Measurements from ENCODE around the gene TMEM108. TPM values are rescaled to one million over a fixed set of nuclear protein-coding genes. Genes with fewer than 3 reads are reported as not detected.

Gene TMEM108
- total and polyA plus RNA-seq, 10 of the 15 experiments (the other 5 are each of a cell fraction or from before 2014, with no cell fraction given), result 0.02 to 0.58 (median 0.12) TPM; not detected in 5

DNA sequence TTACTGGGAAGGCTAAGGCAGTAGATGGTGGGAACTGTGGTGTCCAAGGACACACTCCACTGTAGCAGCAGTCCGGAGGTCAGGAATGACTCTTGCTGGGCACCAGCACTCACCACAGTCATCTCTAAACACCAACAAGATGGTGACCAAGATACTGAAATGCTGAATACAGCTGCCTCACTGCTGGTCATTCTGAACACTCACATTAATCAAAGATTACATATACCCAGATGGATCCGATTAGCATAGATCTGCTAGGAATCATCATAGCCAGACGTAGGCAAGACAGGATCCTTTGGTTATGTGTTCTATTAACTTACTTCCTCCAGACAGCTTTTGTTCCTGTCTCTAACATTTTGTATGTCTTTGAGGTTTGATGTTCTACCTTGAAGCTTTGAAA, 226.7 kb downstream of the TMEM108 start:
- no peaks in the 10 kb centered on the region for H3K9me3 ChIP-seq (replicated peaks; ENCODE audit: control insufficient read depth, insufficient read depth, low read length)
- no peak for DNase-seq (ENCODE audit: low read depth, low spot score)
- no peak overlapping the region for H3K9ac ChIP-seq (ENCODE audit: control insufficient read depth, insufficient read depth, low read length)
- H4K20me1 ChIP-seq (ENCODE audit: control insufficient read depth, insufficient read depth), result no peaks in the 10 kb centered on the region
- H3K36me3 ChIP-seq (ENCODE audit: control insufficient read depth in 2 of 2, insufficient read depth in 2 of 2, low read length in 1 of 2), result no peaks in the 10 kb centered on the region
- ChIA-PET CTCF (no interaction called here), SMC1A (ENCODE audit: uncharacterized antibody, unreplicated experiment) (no interaction called here), POLR2A (no interaction called here), RAD21 (ENCODE audit: unreplicated experiment) (no interaction called here)
- H2AFZ ChIP-seq (ENCODE audit: control insufficient read depth, low read depth, low read length), result no peak overlapping the region
- in situ Hi-C loops (cut with MboI), result no loop called here
- no peaks in the 10 kb centered on the region for H3K79me2 ChIP-seq (ENCODE audit: control insufficient read depth, insufficient read depth, low read length)
- no peak for ATAC-seq
- H3K4me1 ChIP-seq (ENCODE audit: control insufficient read depth, insufficient read depth, low read length), result no peaks in the 10 kb centered on the region
- 14% methylated on average over 3 of the region's 3 CpGs for WGBS (ENCODE audit: insufficient coverage, insufficient replicate concordance, low lambda C conversion rate, missing lambda C conversion rate)
- BruUV-seq (replicated peaks), result no TSS peak
- H3K4me3 ChIP-seq, result no peak overlapping the region
- no peak overlapping the region for H3K27ac ChIP-seq (ENCODE audit: control insufficient read depth, insufficient read depth)
- FAIRE-seq, result no peak
- peaks cover 0 to 3% of the 10 kb centered on the region in 2 experiments; a peak in 2 of 4 replicates for H3K27me3 ChIP-seq (replicated peaks in 1 of 2; ENCODE audit: control insufficient read depth in 2 of 2, insufficient read depth in 2 of 2, low read length in 1 of 2)
- intact Hi-C loops (cut with micrococcal nuclease; ENCODE audit: unreplicated experiment), result no loop called here
- no peak overlapping the region for H3K4me2 ChIP-seq (ENCODE audit: control insufficient read depth, insufficient read depth)
- TF ChIP-seq SIN3A (IDR thresholded peaks at IDR 0.05; ENCODE audit: low read depth, low read length), result no peak
- no peak for TF ChIP-seq EED (IDR thresholded peaks at IDR 0.05; ENCODE audit: low read depth)
- no peak for TF ChIP-seq BRCA1 (IDR thresholded peaks at IDR 0.05; ENCODE audit: low read depth, low read length)
- no peak for TF ChIP-seq CBX5 (IDR thresholded peaks at IDR 0.05; ENCODE audit: low read depth)
- TF ChIP-seq YBX1 (IDR thresholded peaks at IDR 0.05), result no peak
- no peak for TF ChIP-seq KDM1A (IDR thresholded peaks at IDR 0.05; ENCODE audit: borderline replicate concordance)
- TF ChIP-seq, protein P1, sequence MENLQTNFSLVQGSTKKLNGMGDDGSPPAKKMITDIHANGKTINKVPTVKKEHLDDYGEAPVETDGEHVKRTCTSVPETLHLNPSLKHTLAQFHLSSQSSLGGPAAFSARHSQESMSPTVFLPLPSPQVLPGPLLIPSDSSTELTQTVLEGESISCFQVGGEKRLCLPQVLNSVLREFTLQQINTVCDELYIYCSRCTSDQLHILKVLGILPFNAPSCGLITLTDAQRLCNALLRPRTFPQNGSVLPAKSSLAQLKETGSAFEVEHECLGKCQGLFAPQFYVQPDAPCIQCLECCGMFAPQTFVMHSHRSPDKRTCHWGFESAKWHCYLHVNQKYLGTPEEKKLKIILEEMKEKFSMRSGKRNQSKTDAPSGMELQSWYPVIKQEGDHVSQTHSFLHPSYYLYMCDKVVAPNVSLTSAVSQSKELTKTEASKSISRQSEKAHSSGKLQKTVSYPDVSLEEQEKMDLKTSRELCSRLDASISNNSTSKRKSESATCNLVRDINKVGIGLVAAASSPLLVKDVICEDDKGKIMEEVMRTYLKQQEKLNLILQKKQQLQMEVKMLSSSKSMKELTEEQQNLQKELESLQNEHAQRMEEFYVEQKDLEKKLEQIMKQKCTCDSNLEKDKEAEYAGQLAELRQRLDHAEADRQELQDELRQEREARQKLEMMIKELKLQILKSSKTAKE (IDR thresholded peaks at IDR 0.05; ENCODE audit: low read depth, poor library complexity, severe bottlenecking), result no peak
- TF ChIP-seq KAT2A (conservative IDR thresholded peaks at IDR 0.05; ENCODE audit: control insufficient read depth, low read depth, low read length), result no peak
- no peak for TF ChIP-seq NFYB (IDR thresholded peaks at IDR 0.05; ENCODE audit: insufficient read depth, low read depth, low read length)
- TF ChIP-seq, protein P2, sequence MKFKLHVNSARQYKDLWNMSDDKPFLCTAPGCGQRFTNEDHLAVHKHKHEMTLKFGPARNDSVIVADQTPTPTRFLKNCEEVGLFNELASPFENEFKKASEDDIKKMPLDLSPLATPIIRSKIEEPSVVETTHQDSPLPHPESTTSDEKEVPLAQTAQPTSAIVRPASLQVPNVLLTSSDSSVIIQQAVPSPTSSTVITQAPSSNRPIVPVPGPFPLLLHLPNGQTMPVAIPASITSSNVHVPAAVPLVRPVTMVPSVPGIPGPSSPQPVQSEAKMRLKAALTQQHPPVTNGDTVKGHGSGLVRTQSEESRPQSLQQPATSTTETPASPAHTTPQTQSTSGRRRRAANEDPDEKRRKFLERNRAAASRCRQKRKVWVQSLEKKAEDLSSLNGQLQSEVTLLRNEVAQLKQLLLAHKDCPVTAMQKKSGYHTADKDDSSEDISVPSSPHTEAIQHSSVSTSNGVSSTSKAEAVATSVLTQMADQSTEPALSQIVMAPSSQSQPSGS (IDR thresholded peaks at IDR 0.05; ENCODE audit: low read length), result no peak
- no peak for TF ChIP-seq YY1 (IDR thresholded peaks at IDR 0.05; ENCODE audit: low read depth, low read length)
- TF ChIP-seq, protein P3, sequence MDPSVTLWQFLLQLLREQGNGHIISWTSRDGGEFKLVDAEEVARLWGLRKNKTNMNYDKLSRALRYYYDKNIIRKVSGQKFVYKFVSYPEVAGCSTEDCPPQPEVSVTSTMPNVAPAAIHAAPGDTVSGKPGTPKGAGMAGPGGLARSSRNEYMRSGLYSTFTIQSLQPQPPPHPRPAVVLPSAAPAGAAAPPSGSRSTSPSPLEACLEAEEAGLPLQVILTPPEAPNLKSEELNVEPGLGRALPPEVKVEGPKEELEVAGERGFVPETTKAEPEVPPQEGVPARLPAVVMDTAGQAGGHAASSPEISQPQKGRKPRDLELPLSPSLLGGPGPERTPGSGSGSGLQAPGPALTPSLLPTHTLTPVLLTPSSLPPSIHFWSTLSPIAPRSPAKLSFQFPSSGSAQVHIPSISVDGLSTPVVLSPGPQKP (IDR thresholded peaks at IDR 0.05; ENCODE audit: low read depth, low read length), result no peak
- no peak for TF ChIP-seq HCFC1 (IDR thresholded peaks at IDR 0.05; ENCODE audit: low read length)
- TF ChIP-seq, protein P4, sequence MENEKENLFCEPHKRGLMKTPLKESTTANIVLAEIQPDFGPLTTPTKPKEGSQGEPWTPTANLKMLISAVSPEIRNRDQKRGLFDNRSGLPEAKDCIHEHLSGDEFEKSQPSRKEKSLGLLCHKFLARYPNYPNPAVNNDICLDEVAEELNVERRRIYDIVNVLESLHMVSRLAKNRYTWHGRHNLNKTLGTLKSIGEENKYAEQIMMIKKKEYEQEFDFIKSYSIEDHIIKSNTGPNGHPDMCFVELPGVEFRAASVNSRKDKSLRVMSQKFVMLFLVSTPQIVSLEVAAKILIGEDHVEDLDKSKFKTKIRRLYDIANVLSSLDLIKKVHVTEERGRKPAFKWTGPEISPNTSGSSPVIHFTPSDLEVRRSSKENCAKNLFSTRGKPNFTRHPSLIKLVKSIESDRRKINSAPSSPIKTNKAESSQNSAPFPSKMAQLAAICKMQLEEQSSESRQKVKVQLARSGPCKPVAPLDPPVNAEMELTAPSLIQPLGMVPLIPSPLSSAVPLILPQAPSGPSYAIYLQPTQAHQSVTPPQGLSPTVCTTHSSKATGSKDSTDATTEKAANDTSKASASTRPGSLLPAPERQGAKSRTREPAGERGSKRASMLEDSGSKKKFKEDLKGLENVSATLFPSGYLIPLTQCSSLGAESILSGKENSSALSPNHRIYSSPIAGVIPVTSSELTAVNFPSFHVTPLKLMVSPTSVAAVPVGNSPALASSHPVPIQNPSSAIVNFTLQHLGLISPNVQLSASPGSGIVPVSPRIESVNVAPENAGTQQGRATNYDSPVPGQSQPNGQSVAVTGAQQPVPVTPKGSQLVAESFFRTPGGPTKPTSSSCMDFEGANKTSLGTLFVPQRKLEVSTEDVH (IDR thresholded peaks at IDR 0.05; ENCODE audit: low read depth, partially characterized antibody), result no peak
- TF ChIP-seq NFIC (IDR thresholded peaks at IDR 0.05; ENCODE audit: low read depth, low read length), result no peak
- no peak for TF ChIP-seq SRF (IDR thresholded peaks at IDR 0.05; ENCODE audit: low read depth in 2 of 2, low read length in 2 of 2)
- TF ChIP-seq MXI1 (IDR thresholded peaks at IDR 0.05; ENCODE audit: low read depth, low read length), result no peak

Data from GM12878 (cell line).